Cardiac septum (tissue), 1 donor: ENCODE measurements around the gene OR4A16. TPM values are rescaled to one million over a fixed set of nuclear protein-coding genes. Genes with fewer than 3 reads are reported as not detected.

Experiments
- DNase-seq: peaks from one replicate; pipeline ENCODE4 v3.0.0-alpha.2; 2020; ENCODE audit warnings: low spot score
- intact Hi-C: fragments of 100-400 bp; cut with DNase I; formaldehyde crosslinking; loops from one replicate; pipeline ENCODE4 v1.14.0; 2022
- long read RNA-seq: library from polyadenylated mRNA; unstranded; transcript quantifications from one replicate; pipeline ENCODE4 v2.0.0, GENCODE V29; 2021
- total RNA-seq: library from RNA; stranded (reverse); fragmentation: NEBNext Ultra II Directional; extraction: Animal tissue kit (Norgen Biotek cat#: 25700); gene quantifications from one replicate; pipeline ENCODE4 v1.2.1, GENCODE V29; 2021
- donor health status: DM: no; HTN: no; CAD: no.

The OR4A16 gene, protein sequence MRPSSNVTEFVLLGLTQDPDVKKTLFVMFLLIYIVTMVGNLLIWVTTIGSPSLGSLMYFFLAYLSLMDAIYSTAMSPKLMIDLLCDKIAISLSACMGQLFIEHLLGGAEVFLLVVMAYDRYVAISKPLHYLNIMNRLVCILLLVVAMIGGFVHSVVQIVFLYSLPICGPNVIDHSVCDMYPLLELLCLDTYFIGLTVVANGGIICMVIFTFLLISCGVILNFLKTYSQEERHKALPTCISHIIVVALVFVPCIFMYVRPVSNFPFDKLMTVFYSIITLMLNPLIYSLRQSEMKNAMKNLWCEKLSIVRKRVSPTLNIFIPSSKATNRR
- not detected for total RNA-seq
- long read RNA-seq, result 0 reads

DNA sequence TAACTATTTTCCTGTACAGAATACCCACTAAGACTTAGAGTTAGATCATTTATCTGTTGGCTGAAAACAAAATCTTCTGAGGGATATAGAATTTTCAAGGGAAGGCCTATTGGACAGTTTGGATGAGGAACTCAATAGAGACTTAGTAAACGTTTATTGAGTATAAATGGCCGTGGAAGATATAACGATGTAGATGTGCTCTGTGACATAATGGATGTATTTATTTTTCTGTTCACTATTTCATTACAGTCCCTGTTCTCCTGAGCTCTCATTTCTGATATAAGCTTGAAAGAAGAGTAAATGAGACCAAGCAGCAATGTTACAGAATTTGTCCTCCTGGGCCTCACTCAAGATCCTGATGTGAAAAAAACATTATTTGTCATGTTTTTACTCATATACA, at the start of gene OR4A16:
OR4A16 (plus strand) TSS at position 301 of the 400 bp plus-strand sequence; CDS start at position 301, 0 bp downstream.
- intact Hi-C loops, result no loop called here
- DNase-seq, result no peak

DNA sequence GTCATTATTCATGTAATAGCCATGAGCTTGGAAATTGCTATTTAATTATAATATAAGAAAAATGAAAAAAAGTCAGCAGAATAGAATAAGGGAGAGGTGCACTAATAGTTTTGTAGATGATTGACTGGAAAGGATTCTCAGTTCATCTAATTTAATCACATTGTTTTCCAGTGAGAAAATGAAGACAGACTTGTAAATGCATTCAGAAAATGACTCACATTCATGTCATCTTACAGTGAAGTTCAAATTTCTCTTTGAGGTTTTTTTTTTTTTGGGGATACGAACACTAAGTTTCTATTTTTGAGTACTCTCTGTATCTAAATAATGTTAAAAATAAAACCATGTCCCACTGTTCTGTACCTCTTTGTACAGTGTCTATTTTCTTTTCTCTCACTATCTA, 18.5 kb upstream of the OR4A16 start:
- intact Hi-C loops, result no loop called here
- DNase-seq, result no peak

DNA sequence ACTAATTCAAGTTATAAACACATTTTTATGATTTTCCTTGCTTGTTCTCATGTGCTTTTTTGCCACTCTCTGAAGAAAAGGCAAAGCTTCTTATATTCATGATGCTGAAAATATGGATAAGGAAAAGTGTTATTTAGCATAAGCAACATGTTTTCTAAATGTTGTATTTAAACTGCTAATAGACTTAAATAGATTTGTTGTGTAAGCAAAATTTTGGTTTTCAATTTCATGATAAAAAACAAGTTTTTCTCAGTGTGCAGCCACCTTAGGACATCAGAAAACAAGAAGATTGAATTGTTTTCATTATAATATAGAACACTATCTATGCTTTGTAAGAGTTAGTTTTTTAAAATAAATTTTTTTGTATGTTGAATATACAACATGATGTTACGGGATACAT, 2.3 kb downstream of the OR4A16 start:
- DNase-seq, result no peak
- intact Hi-C loops, result no loop called here

DNA sequence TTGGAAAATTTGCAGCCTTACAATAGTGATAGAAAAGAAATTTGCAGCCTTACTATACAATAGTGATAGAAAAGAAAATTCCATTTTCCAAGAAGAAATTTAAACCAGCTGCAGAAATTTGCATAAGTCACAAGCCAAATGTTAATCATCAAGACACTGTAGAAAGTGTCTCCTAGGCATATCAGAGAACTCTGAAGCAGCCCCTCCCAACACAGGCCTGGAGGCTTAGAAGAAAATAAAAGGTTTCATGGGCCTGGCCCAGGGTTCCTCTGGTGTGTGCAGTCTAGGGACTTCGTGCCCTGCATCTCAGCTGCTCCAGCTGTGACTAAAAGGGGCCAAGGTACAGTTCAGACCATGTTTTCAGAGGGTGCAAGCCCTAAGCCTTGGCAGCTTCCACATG, 6.0 kb downstream of the OR4A16 start:
- DNase-seq, result no peak
- intact Hi-C loops, result no loop called here

DNA sequence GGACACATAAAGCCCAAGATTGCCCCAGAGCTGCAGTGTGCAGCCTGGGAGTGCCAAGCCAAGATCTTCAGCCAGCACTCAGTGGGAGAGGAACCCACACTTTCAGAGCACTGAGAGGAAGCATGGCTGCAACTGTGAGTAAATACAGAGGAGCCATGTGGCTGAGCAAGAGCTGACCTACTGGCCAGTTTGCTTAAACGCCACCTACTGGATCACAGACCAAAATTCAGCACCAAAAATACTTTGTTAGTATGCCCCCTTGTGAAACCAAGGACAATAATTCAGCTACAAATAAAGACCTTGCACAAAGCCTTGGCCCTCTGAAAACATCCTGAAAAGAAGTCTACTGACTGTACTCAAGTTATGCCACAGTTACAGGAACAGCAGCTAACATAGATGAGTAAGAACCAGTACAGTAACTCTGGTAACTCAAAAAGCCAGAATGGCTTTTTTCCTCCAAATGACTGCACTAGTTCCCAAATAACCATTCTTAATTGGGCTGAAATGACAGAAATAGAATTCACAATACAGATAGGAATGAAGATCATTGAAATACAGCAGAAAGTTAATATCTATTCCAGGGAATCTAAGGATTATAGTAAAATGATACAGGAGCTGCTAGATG, 14.7 kb downstream of the OR4A16 start:
- DNase-seq, result no peak
- intact Hi-C loops, result no loop called here

DNA sequence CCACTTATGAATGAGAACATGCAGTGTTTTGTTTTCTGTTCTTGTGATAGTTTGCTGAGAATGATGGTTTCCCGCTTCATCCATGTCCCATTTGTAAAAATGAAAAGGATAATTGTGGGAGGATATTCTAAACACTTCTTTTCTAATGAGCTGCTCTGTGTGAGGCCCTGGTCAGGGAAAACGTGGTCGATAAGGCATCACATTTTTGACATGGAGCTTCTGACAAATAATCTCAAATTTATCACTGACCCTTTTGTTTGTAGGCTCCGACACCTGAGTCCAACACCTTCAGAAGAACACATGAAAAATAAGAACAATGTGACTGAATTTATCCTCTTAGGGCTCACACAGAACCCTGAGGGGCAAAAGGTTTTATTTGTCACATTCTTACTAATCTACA, 24.7 kb downstream of the OR4A16 start, which contains the start of gene OR4A15:
OR4A15 (plus strand) TSS at position 301 of the 400 bp plus-strand sequence; CDS start at position 301, 0 bp downstream.
- no peak for DNase-seq
- intact Hi-C loops, result no loop called here

Other genes starting within 250 kb of the OR4A16 start
- gene TRIM48, start 81.0 kb upstream of the OR4A16 start, total RNA-seq, result not detected
- gene OR4A15, start 24.8 kb downstream of the OR4A16 start, total RNA-seq, result not detected
- not detected for gene OR4C15, start 211.3 kb downstream of the OR4A16 start, total RNA-seq
- gene OR4C16, start 228.9 kb downstream of the OR4A16 start, total RNA-seq, result not detected